ENCODE data around the gene SPRY1. TPM values are rescaled to one million over a fixed set of nuclear protein-coding genes. Genes with fewer than 3 reads are reported as not detected.

The SPRY1 gene
- total RNA-seq, 1 donor from 2014 or later = 60.2 TPM

DNA sequence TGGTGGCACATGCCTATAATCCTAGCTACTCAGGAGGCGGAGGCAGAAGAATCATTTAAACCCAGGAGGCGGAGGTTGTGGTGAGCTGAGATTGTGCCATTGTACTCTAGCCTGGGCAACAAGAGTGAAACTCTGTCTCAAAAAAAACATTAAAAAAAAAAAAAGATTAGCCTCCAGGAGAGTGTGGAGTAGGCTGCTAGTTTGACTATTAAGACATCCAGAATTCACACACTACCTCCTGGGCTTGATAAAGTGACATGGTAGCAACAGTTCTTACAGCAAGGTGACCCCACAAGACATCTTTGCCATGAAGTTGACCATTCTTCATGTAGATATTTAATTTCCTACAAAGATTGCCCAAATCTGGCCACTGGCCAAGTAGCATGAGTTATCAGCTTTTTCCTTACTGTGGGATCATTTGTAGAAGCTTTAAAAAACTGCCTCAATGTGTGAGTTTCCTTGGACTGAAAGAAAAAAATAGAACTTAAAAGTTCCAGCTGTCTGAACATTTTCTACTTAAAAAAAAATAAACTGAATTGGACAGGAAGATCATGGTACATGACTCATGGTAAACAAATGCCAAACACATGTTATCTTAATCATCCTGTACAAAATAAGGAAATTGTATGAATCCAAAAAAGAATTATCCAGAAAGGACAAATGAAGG is 35.3 kb upstream of the SPRY1 start:
- peaks cover 6% of the 10 kb centered on the region for H3K9me3 Mint-ChIP-seq
- H3K27me3 Mint-ChIP-seq = peaks cover 3% of the 10 kb centered on the region
- H3K27ac Mint-ChIP-seq = no peak overlapping the region
- intact Hi-C loops (cut with micrococcal nuclease) = no loop called here
- H3K4me1 Mint-ChIP-seq = no peaks in the 10 kb centered on the region
- H3K4me3 Mint-ChIP-seq = no peak overlapping the region
- no peak for DNase-seq
- no peaks in the 10 kb centered on the region for H3K36me3 Mint-ChIP-seq (ENCODE audit: low read depth)

DNA sequence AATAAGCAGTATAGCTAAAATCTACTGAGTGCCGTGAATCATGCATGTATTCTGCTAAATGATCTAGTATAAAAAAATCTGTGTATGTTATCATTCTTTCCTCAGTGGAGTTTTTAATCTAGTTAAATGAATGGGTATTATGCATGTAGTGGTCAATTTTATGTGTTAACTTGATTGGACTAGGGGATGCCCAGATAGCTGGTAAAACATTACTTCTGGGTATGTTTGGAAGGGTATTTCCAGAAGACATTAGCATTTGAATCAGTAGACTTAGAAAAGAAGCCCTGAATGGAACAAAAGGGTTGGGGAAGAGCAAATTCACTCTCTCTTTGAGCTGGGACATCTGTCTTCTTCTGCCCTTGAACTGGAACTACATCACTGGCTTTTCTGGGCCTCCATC is 34.5 kb upstream of the SPRY1 start:
- H3K4me3 Mint-ChIP-seq = no peak overlapping the region
- no peak for DNase-seq
- peaks cover 6% of the 10 kb centered on the region for H3K9me3 Mint-ChIP-seq
- H3K27me3 Mint-ChIP-seq = peaks cover 7% of the 10 kb centered on the region
- intact Hi-C loops (cut with micrococcal nuclease) = no loop called here
- no peaks in the 10 kb centered on the region for H3K36me3 Mint-ChIP-seq (ENCODE audit: low read depth)
- no peaks in the 10 kb centered on the region for H3K4me1 Mint-ChIP-seq
- H3K27ac Mint-ChIP-seq = no peak overlapping the region

DNA sequence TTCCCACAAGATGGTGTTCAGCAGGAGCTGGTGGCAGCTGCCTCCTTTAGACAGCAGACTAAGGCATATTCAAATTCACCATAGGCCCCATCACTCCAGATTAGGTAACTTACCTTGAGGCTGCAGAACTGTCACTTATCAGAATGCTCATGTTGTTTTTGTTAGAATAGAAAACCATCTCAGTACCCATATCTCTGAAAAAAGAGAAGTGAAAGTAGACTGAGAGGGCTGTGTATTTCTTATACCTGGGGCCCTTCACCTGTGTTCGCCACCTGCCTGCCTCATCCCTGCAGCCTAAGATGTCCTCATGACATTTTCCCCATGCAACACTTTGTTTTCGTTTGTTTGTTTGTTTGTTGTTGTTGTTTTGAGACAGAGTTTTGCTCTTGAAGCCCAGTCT is 32.9 kb upstream of the SPRY1 start:
- intact Hi-C loops (cut with micrococcal nuclease) = no loop called here

DNA sequence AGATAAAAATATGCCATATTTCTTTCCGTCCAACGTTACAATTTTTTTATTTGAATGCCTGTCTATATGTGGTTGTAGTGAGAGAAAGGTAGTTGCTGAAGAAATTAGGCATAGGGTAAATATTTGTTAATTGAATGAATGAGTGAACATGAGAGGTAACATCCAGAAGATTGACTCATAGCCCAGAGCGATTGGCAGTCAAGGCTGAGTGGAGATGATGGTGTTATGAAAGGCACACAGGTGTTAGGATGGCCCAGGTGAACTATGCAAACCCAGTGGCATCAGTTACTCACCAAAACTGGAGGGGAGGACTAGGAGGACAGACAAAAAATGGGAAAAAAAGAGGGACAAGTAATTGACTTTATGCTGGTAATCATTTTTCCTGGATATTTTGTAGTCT is 31.7 kb upstream of the SPRY1 start:
- no peak for DNase-seq
- Mint-ChIP-seq H3K27me3 (peaks cover 7% of the 10 kb centered on the region), H3K4me1 (no peaks in the 10 kb centered on the region), H3K4me3 (no peak overlapping the region), H3K36me3 (ENCODE audit: low read depth) (no peaks in the 10 kb centered on the region), H3K27ac (no peak overlapping the region), H3K9me3 (peaks cover 6% of the 10 kb centered on the region)
- intact Hi-C loops (cut with micrococcal nuclease) = no loop called here

More for the DNA sequence above, 32.9 kb upstream of the SPRY1 start:
- DNase-seq = no peak
- Mint-ChIP-seq H3K27ac (no peak overlapping the region), H3K9me3 (peaks cover 6% of the 10 kb centered on the region), H3K27me3 (peaks cover 7% of the 10 kb centered on the region), H3K4me3 (no peak overlapping the region), H3K36me3 (ENCODE audit: low read depth) (no peaks in the 10 kb centered on the region), H3K4me1 (no peaks in the 10 kb centered on the region)

DNA sequence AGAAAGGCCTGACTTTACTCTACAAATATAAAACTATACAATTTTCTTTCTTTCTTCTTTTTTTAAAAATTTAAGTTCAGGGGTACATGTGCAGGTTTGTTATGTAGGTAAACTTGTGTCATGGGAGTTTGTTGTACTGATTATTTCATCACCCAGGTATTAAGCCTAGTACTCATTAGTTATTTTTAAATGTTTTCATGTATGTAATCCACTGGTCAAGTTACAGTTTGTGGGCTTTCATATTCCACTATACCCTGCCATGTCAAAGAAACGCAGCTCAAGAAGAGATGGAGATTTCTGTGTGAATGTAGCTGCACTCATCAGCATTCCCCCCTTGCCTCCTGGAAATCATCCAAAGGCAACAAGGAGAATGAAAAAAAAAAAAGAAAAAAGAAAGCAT is 31.2 kb upstream of the SPRY1 start:
- H3K4me3 Mint-ChIP-seq = no peak overlapping the region
- intact Hi-C loops (cut with micrococcal nuclease) = no loop called here
- H3K27ac Mint-ChIP-seq = no peak overlapping the region
- H3K9me3 Mint-ChIP-seq = peaks cover 6% of the 10 kb centered on the region
- H3K4me1 Mint-ChIP-seq = no peaks in the 10 kb centered on the region
- DNase-seq = no peak
- no peaks in the 10 kb centered on the region for H3K36me3 Mint-ChIP-seq (ENCODE audit: low read depth)
- H3K27me3 Mint-ChIP-seq = peaks cover 7% of the 10 kb centered on the region

DNA sequence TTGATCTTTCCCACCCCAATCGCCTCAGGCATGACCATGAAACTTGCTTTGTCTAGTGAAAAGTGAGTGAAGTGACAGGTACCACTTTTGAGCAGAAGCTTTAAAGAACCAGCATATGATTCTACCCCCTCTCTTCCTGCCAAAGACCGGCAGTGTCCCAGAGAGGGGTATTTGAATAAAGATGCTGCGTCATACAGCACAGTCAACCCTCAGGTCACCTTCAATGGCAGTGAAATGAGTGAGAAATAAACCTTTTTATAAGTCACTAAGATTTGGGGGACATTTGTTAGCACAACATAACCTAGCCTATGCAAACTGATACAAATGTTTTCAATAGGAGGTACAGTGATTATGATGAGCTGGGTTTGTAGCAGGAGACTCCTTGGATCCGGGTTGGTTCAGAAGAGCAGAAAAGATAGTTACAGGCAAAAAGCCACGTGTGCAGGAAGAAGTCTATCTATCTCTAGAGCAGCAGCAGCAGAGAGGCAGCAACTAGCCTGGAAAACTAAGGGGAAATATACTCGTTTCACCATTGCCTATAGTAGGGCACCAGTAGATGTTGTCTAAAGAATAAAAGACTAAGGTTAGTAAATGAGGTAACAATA is 30.3 kb upstream of the SPRY1 start:
- Mint-ChIP-seq H3K9me3 (peaks cover 6% of the 10 kb centered on the region), H3K27me3 (peaks cover 7% of the 10 kb centered on the region)
- intact Hi-C loops (cut with micrococcal nuclease) = no loop called here

DNA sequence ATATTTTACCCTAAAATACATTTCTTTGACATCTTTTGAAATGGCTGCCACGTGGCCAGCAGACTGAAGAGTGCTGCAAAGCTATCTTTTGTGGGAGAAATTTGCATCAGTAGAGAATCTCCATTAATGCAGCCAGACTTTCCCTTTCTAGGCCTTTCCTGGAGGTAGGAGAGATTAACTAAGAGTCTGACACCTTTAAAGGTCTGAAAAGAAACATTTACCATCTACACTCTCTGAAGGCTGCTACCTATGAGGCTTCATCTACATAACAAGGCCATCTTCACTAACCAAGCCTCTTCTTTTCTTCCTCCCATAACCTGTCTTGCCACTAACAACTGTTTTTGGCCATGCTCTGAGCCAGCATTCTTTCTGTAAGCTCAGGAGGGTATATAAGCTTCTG is 17.8 kb upstream of the SPRY1 start:
- no peaks in the 10 kb centered on the region for H3K36me3 Mint-ChIP-seq (ENCODE audit: low read depth)
- H3K4me3 Mint-ChIP-seq = no peak overlapping the region
- intact Hi-C loops (cut with micrococcal nuclease) = no loop called here
- H3K9me3 Mint-ChIP-seq = no peaks in the 10 kb centered on the region
- H3K27me3 Mint-ChIP-seq = peaks cover 42% of the 10 kb centered on the region
- DNase-seq = no peak
- no peak overlapping the region for H3K27ac Mint-ChIP-seq
- peaks cover 2% of the 10 kb centered on the region for H3K4me1 Mint-ChIP-seq

More for the DNA sequence above, 30.3 kb upstream of the SPRY1 start:
- H3K36me3 Mint-ChIP-seq (ENCODE audit: low read depth) = no peaks in the 10 kb centered on the region
- no peak overlapping the region for H3K4me3 Mint-ChIP-seq
- no peak for DNase-seq
- H3K27ac Mint-ChIP-seq = no peak overlapping the region
- no peaks in the 10 kb centered on the region for H3K4me1 Mint-ChIP-seq

DNA sequence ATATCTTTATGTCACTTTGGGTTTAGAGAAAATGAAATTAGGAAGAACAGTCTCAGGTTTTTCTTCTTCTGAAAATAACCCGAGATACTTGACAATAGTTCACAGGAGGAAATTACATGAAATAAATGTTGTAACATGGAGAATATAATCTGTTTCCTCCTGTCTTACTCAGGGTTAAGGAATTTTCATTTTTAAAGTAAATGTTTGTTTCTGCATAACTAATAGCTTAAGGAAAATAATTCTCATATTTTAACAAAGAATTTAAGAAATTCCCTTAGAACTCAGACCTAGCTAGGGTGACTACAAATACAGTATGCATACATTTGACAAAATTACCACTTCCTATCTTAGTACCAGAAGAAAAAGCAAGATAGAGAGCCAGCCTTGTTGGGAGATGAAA is 17.2 kb upstream of the SPRY1 start:
- H3K27ac Mint-ChIP-seq = no peak overlapping the region
- intact Hi-C loops (cut with micrococcal nuclease) = no loop called here
- H3K4me1 Mint-ChIP-seq = peaks cover 2% of the 10 kb centered on the region
- H3K36me3 Mint-ChIP-seq (ENCODE audit: low read depth) = no peaks in the 10 kb centered on the region
- H3K27me3 Mint-ChIP-seq = peaks cover 41% of the 10 kb centered on the region
- no peaks in the 10 kb centered on the region for H3K9me3 Mint-ChIP-seq
- H3K4me3 Mint-ChIP-seq = no peak overlapping the region
- no peak for DNase-seq

DNA sequence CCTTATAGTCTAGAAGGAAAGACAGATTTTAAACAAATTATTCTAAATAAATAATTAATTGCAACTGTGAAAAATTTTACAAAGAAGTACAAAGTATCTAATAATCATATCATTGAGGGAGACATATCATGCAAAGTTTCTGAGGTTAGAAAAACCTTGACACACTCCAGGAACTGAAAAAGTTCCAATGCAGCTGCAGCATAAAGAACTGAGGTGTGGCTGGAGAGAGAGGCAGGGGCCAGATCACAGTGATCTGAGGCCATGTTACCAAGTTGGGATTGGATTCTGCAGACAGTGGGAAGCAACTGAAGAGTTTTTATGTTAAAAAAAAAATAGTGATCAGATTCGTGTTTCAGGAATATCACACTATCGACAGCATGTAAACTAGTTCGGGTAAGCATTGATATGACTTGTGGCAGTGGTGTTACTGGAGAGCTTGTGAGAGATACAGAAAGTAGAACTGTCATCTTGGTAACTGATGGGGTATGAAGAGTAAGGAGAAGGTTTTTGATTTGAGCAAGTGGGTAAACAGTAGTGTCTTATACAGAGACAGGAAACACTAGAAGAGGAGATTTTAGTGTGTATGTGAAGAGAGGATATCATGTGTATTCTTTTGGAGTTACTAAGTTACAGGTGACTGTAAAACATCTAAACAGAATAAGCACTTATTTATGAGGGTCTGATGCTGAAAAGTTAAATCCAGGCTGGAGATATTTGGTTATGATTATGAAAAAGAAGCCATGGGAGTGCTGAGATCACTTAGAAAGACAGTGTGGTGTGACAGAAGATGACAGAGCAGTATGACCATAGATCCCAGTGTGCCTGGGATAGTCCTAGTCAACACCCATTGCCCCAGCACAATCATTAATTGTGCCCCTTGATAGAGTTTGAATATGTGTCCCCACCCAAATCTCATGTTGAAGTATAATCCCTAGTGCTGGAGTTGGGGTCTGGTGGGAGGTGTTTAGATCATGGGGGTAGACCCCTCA is 15.6 kb upstream of the SPRY1 start:
- Mint-ChIP-seq H3K9me3 (no peaks in the 10 kb centered on the region), H3K27ac (no peak overlapping the region), H3K4me3 (no peak overlapping the region), H3K4me1 (peaks cover 2% of the 10 kb centered on the region), H3K27me3 (peaks cover 35% of the 10 kb centered on the region), H3K36me3 (ENCODE audit: low read depth) (no peaks in the 10 kb centered on the region)
- intact Hi-C loops (cut with micrococcal nuclease) = no loop called here
- no peak for DNase-seq

DNA sequence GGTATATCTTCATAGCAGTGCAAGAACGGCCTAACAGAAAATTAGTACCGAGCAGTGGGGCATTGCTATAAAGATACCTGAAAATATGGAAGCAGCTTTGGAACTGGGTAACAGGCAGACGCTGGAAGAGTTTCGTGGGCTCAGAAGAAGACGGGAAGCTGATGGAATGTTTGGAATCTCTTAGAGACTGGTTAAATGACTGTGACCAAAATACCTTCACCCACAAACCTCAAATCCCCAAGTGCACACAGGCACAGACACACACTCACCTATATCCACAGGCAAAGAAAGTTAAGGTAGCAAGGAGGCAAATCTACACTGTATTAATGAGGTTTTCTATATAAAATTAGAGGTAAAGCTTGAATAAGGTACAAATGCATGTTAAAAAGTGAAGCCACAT is 14.6 kb upstream of the SPRY1 start:
- Mint-ChIP-seq H3K27me3 (peaks cover 34% of the 10 kb centered on the region), H3K27ac (no peak overlapping the region), H3K4me3 (no peak overlapping the region), H3K36me3 (ENCODE audit: low read depth) (no peaks in the 10 kb centered on the region), H3K4me1 (peaks cover 2% of the 10 kb centered on the region), H3K9me3 (no peaks in the 10 kb centered on the region)
- intact Hi-C loops (cut with micrococcal nuclease) = no loop called here
- DNase-seq = no peak

DNA sequence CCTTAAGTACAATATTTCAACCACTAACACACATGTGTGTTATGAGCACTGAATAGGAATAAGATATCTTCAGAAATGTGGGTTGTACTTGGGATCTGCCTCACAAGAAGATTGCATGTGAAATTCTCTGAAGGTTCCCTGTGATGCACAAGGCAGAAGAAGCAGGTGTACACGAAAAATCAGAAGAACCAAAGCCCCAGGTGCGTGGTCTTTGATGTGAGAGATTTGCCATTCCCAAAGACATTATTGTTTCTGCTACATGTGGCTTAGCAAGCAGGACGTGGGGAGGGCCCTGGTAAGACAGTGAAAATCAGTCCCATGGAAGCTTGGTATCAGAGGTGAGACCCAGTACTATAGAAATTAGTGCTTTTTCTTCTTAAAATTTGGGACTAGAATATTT is 13.0 kb upstream of the SPRY1 start:
- Mint-ChIP-seq H3K27me3 (peaks cover 32% of the 10 kb centered on the region), H3K27ac (no peak overlapping the region), H3K36me3 (ENCODE audit: low read depth) (no peaks in the 10 kb centered on the region), H3K4me1 (peaks cover 2% of the 10 kb centered on the region), H3K4me3 (no peak overlapping the region), H3K9me3 (no peaks in the 10 kb centered on the region)
- no peak for DNase-seq
- intact Hi-C loops (cut with micrococcal nuclease) = no loop called here

DNA sequence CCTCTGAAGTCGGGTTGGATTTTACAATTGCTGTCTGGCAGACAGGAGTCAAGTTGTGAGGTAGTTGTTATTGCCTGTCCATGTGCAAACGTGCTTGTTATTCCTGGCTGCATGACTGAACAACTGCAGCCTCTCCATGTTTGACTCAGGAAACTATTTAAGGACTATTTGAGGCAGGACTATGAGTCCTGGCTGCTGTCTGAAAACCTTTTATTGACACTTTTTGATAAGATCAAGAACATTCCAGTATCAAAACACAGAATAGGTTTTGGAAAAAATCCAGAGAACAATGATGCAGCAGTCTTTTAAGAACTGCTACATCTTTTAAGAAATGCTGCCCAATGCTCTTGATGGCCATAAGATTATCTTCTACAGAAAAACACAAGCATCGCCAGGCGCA is 10.0 kb upstream of the SPRY1 start:
- Mint-ChIP-seq H3K27me3 (peaks cover 25% of the 10 kb centered on the region), H3K4me1 (no peaks in the 10 kb centered on the region), H3K36me3 (ENCODE audit: low read depth) (no peaks in the 10 kb centered on the region), H3K4me3 (no peak overlapping the region), H3K27ac (no peak overlapping the region), H3K9me3 (no peaks in the 10 kb centered on the region)
- DNase-seq = no peak
- intact Hi-C loops (cut with micrococcal nuclease) = no loop called here

DNA sequence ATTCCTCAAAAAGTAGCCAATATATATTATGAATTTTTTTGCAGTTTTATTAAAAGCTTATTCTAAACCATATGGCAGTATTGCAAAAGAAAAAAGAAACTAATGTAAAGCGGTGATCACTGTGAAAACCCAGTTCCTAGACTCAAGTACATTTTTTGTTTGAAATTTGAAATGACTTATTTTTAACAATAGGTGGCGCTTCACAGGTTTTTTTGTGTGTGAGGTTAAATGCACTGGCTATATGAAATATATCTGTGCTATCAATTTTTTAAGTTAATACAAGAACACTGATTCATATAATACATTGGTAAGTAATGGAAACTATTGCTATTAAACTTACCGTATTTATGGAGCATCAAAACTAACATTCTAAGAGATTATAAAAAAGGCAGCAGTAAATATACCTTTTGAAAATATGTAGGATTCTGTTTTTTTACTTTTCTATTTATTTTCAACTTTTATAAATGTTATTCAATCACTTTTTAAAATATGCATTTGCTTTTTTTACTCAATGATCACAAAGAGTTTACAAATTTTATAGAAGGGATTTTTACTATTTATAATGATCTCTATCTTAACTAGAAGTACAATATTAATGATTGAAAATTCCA is 5.6 kb upstream of the SPRY1 start:
- no peak for DNase-seq
- no peaks in the 10 kb centered on the region for H3K9me3 Mint-ChIP-seq
- H3K4me3 Mint-ChIP-seq = no peak overlapping the region
- intact Hi-C loops (cut with micrococcal nuclease) = loop anchor here (1.0 kb wide), 1 partner anchor 268 kb away; no protein-coding TSS in a partner anchor
- no peaks in the 10 kb centered on the region for H3K36me3 Mint-ChIP-seq (ENCODE audit: low read depth)
- peaks cover 6% of the 10 kb centered on the region for H3K4me1 Mint-ChIP-seq
- H3K27ac Mint-ChIP-seq = no peak overlapping the region
- peaks cover 24% of the 10 kb centered on the region for H3K27me3 Mint-ChIP-seq

DNA sequence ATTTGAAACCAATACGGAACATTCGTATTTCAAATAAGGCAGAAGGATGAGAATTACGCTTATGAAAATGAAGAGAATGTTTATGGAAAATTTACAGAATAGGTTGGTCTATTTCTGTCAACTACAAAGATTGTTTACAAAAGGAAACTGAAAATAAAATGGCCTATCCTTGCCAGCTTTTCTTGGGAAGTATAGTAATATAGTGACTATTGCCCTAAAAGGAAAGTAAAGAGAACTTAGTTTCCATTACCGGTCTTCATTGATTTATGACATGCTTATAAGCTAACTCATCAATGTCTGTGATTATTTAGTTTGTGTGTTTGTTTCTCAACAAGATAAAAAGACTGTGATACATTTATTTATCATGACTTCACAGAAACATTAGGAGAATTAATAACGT is 2.9 kb upstream of the SPRY1 start:
- Mint-ChIP-seq H3K27me3 (peaks cover 16% of the 10 kb centered on the region), H3K4me1 (peaks cover 11% of the 10 kb centered on the region), H3K4me3 (no peak overlapping the region), H3K9me3 (no peaks in the 10 kb centered on the region), H3K27ac (no peak overlapping the region), H3K36me3 (ENCODE audit: low read depth) (peaks cover 2% of the 10 kb centered on the region)
- intact Hi-C loops (cut with micrococcal nuclease) = no loop called here
- DNase-seq = no peak
